GM12873 (cell line): ENCODE measurements around the gene WBP11.

Experiments used
- CTCF ChIP-seq: IDR thresholded peaks from 2 replicates; pipeline ENCODE4 v1.5.1; 2012; ENCODE audit warnings: low read depth, mild to moderate bottlenecking, moderate library complexity, low read length, control low read depth; ENCODE audit not compliant: insufficient read depth; ENCODE audit errors: missing control alignments

WBP11 gene

GRCh38 chr12:14803011-14803829, at the start of gene WBP11, which contains the start of gene C12orf60:
Gene WBP11, minus strand, starts transcription at chr12:14803478. Its CDS starts 2,095 bp downstream, at chr12:14801383.
Gene C12orf60, plus strand, starts transcription at chr12:14803670. Its CDS starts 19,266 bp downstream, at chr12:14822936.
- TF ChIP-seq CTCF = no peak

- no peak for TF ChIP-seq CTCF
Observed at GRCh38 chr12:14852880-14853279, 49.6 kb upstream of the WBP11 start.

GRCh38 chr12:14850929-14851663, 47.8 kb upstream of the WBP11 start:
- no peak for TF ChIP-seq CTCF

- no peak for TF ChIP-seq CTCF
Observed at GRCh38 chr12:14849661-14850060, 46.4 kb upstream of the WBP11 start.

GRCh38 chr12:14846876-14847580, 43.8 kb upstream of the WBP11 start:
- no peak for TF ChIP-seq CTCF

- no peak for TF ChIP-seq CTCF
Observed at GRCh38 chr12:14846042-14846587, 42.8 kb upstream of the WBP11 start.
